Hepatic stellate cell (primary cell): Measurements from ENCODE around the gene DPP6.
"Not testable (repeated sequence)": the region's sequence is repeated elsewhere in the genome, so short reads cannot be mapped to it uniquely, and the experiment has no call there.

Source experiments
- DNase-seq: peaks from one replicate; pipeline ENCODE4 v3.0.0; 2011; ENCODE audit warnings: low spot score

The DPP6 gene

DNA sequence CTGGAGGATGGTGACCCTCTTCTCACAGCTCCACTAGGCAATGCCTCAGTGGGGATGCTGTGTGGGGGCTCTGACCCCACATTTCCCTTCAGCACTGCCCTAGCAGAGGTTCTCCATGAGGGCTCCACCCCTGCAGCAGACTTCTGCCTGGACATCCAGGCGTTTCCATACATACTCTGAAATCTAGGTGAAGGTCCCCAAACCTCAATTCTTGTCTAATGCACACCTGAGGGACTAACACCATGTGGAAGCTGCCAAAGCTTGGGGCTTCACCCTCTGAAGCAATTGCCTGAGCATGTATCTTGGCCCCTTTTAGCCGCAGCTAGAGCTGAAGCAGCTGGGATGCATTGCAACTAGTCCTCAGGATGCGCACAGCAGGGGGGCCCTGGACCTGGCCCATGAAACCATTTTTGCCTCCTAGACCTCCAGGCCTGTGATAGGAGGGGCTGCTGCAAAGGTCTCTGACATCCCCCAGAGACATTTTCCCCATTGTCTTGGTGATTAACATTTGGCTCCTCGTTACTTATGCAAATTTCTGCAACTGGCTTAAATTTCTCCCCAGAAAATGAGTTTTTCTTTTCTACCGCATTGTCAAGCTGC is 882.3 kb downstream of the DPP6 start:
- not testable (repeated sequence) for DNase-seq

DNA sequence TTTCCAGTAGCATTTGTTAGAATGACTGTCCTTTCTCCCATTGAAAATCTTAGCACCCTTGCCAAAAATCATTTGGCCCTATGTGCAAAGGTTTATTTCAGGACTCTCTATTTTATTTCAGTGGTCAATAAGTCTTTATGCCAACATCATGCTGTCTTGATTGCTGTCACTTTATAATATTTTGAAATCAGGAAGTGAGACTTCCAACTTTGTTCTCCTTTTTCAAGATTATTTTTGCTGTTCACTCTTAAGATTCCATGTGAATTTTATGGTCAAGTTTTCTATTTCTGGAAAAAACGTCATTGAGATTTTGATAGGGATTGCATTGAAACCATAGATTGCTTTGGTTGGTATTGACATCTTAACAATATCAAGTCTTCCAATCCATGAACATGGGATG is 885.6 kb downstream of the DPP6 start:
- no peak for DNase-seq

DNA sequence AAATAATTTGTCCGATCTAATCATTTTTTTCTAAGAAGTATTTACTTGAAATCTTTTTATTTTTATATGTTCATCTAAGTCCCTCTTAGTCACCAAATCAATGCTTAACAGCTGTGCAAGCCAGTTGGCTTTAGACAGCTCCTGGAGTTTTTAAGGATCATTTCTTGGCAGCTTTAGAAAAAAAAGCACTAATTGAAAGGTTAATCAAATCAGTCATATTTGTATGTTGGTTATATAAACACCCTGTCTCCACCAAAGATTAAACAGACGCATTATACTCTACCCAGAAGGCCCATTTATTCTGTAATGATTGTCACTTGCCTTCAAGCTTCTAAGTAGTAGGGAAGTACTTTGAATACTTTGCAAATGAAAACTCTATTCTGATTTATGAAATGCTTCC is 890.5 kb downstream of the DPP6 start:
- no peak for DNase-seq
